NCI-H146 treated with DMSO at 0.1 percent for 48 hours (cell line): ENCODE results near the gene ARHGEF7.
"Not testable (repeated sequence)": the region's sequence is repeated elsewhere in the genome, so short reads cannot be mapped to it uniquely, and the experiment has no call there.

Source experiments
- DNase-seq: peaks from one replicate; lab custom pipeline; 2025; ENCODE audit not compliant: unreplicated experiment; lab: John Stamatoyannopoulos, UW

Gene ARHGEF7

GRCh38 chr13:111115061-111115964 is at the start of gene ARHGEF7:
TSS of gene ARHGEF7 (plus strand) at chr13:111115310. CDS start at chr13:111115527, 217 bp downstream.
- DNase-seq, result no peak

GRCh38 chr13:111065698-111066097 is 49.4 kb upstream of the ARHGEF7 start:
- no peak for DNase-seq

- DNase-seq, result no peak
These were observed 48.6 kb upstream of the ARHGEF7 start for GRCh38 chr13:111066544-111066943.

GRCh38 chr13:111068009-111068350 is 47.1 kb upstream of the ARHGEF7 start:
- no peak for DNase-seq

GRCh38 chr13:111071120-111071519 is 44.0 kb upstream of the ARHGEF7 start:
- not testable (repeated sequence) for DNase-seq

- not testable (repeated sequence) for DNase-seq
These were observed 43.6 kb upstream of the ARHGEF7 start for GRCh38 chr13:111071526-111071925.

- no peak for DNase-seq
These were observed 40.3 kb upstream of the ARHGEF7 start for GRCh38 chr13:111074826-111075225.

- no peak for DNase-seq
These were observed 38.7 kb upstream of the ARHGEF7 start for GRCh38 chr13:111076155-111077013.

GRCh38 chr13:111079375-111079774 is 35.7 kb upstream of the ARHGEF7 start:
- no peak for DNase-seq

GRCh38 chr13:111080642-111081041 is 34.5 kb upstream of the ARHGEF7 start:
- no peak for DNase-seq

- DNase-seq, result no peak
These were observed 32.9 kb upstream of the ARHGEF7 start for GRCh38 chr13:111082240-111082639.

GRCh38 chr13:111082769-111083168 is 32.3 kb upstream of the ARHGEF7 start:
- not testable (repeated sequence) for DNase-seq

GRCh38 chr13:111083693-111084092 is 31.4 kb upstream of the ARHGEF7 start:
- DNase-seq, result not testable (repeated sequence)

GRCh38 chr13:111090169-111090568 is 24.9 kb upstream of the ARHGEF7 start:
- no peak for DNase-seq

GRCh38 chr13:111092685-111093084 is 22.4 kb upstream of the ARHGEF7 start:
- DNase-seq, result no peak

GRCh38 chr13:111093136-111093535 is 22.0 kb upstream of the ARHGEF7 start:
- DNase-seq, result no peak

- no peak for DNase-seq
These were observed 21.5 kb upstream of the ARHGEF7 start for GRCh38 chr13:111093634-111094033.

- no peak for DNase-seq
These were observed 19.9 kb upstream of the ARHGEF7 start for GRCh38 chr13:111095031-111095840.

- DNase-seq, result no peak
These were observed 19.1 kb upstream of the ARHGEF7 start for GRCh38 chr13:111095911-111096501.

GRCh38 chr13:111099290-111099689 is 15.8 kb upstream of the ARHGEF7 start:
- no peak for DNase-seq

GRCh38 chr13:111110054-111110453 is 5.1 kb upstream of the ARHGEF7 start:
- DNase-seq, result no peak
